K562 (cell line): ENCODE measurements around the gene ZPR1. TPM values are rescaled to one million over a fixed set of nuclear protein-coding genes. Genes with fewer than 3 reads are reported as not detected.

Source experiments
- ATAC-seq: fragments of 200-7000 bp; cut with Tn5 transposase; 3 replicates; pipeline ENCODE4 v1.9.1; 2020; ENCODE audit warnings: moderate library complexity
- BruUV-seq: library from RNA; stranded (reverse); fragments of 400-500 nt; replicated peaks from 2 replicates; lab custom pipeline; 2021; lab: Mats Ljungman, UMichigan
- CTCF ChIA-PET: fragments of 300-600 bp; formaldehyde crosslinking; extraction: SDS; loops from one replicate; lab custom pipeline; 2021; ENCODE audit warnings: low intra/inter-chr PET ratio; lab: Yijun Ruan, JAX
- POLR2A ChIA-PET: fragments of 300-600, 350-650 bp; sonication (Branson Sonifier 250); formaldehyde crosslinking; extraction: SDS; loops from one replicate; lab custom pipeline; 2021; ENCODE audit warnings: antibody characterized with exemption, inconsistent platforms; lab: Yijun Ruan, JAX
- DNase-seq, 4 experiments: peaks; one replicate each; pipeline versions ENCODE4 v3.0.0 to v3.0.0-alpha.2; 2011 to 2018; ENCODE audit warnings: low spot score in 3 of 4, mixed read lengths in 3 of 4; ENCODE audit errors: extremely low read depth in 1 of 4
- FAIRE-seq: peaks from 2 replicates; lab custom pipeline; 2011; peaks lifted over from hg19 to GRCh38; lab: Jason Lieb, UNC
- H2AFZ ChIP-seq: 2 replicates; pipeline ENCODE4 v1.6.0; 2011; ENCODE audit warnings: low read depth, low read length, control low read depth, inconsistent platforms
- H3K27ac ChIP-seq: fragments of 200-600 bp; 3 replicates; pipeline ENCODE4 v1.8.0; 2011; ENCODE audit warnings: low read depth, mild to moderate bottlenecking, control low read depth, inconsistent platforms, low read length, moderate library complexity, mixed read lengths; ENCODE audit errors: extremely low read depth
- H3K27me3 ChIP-seq, 2 experiments: fragments of 300-600 bp in 1 of 2; 2 replicates in 1 of 2; 3 replicates in 1 of 2; pipeline versions ENCODE4 v1.6.0 to v1.8.0; 2011; ENCODE audit warnings: inconsistent platforms in 2 of 2, low read length in 2 of 2, mild to moderate bottlenecking in 1 of 2, mixed read lengths in 1 of 2, moderate library complexity in 1 of 2; ENCODE audit not compliant: control insufficient read depth in 2 of 2, insufficient read depth in 2 of 2
- H3K36me3 ChIP-seq: fragments of 300-600 bp; 3 replicates; pipeline ENCODE4 v1.8.0; 2011; ENCODE audit warnings: mild to moderate bottlenecking, low read length, inconsistent platforms; ENCODE audit not compliant: control insufficient read depth, insufficient read depth
- H3K4me1 ChIP-seq, 2 experiments: fragments of 200-600 bp in 1 of 2; replicated peaks in 1 of 2; 2 replicates in 1 of 2; 3 replicates in 1 of 2; pipeline versions ENCODE4 v1.5.1 to v1.8.0; 2011; ENCODE audit warnings: inconsistent platforms in 2 of 2, low read length in 2 of 2, mild to moderate bottlenecking in 1 of 2, mixed read lengths in 1 of 2, moderate library complexity in 1 of 2; ENCODE audit not compliant: control insufficient read depth in 2 of 2, insufficient read depth in 2 of 2
- H3K4me2 ChIP-seq: 2 replicates; pipeline ENCODE4 v1.6.1; 2011; ENCODE audit warnings: low read length, control low read depth, inconsistent platforms, mixed read lengths; ENCODE audit not compliant: insufficient read depth
- H3K4me3 ChIP-seq: fragments of 200-600 bp; sonication (generic), shearing (Covaris generic); 2 replicates; pipeline ENCODE4 v1.5.1; 2016; ENCODE audit warnings: control low read depth, inconsistent platforms
- H3K79me2 ChIP-seq: fragments of 200-600 bp; 3 replicates; pipeline ENCODE4 v1.8.0; 2011; ENCODE audit warnings: low read length, inconsistent platforms; ENCODE audit not compliant: control insufficient read depth, insufficient read depth
- H3K9ac ChIP-seq, 2 experiments: 2 replicates each; pipeline versions ENCODE4 v1.6.0 to v1.6.1; 2011; ENCODE audit warnings: low read depth in 2 of 2, low read length in 2 of 2, control low read depth in 1 of 2, inconsistent platforms in 1 of 2, mild to moderate bottlenecking in 1 of 2, mixed read lengths in 1 of 2; ENCODE audit not compliant: insufficient read depth in 1 of 2
- H3K9me1 ChIP-seq: one replicate; pipeline ENCODE4 v1.6.0; 2011; ENCODE audit warnings: inconsistent platforms, mild to moderate bottlenecking, low read length, moderate library complexity; ENCODE audit not compliant: control insufficient read depth, insufficient read depth
- H3K9me3 ChIP-seq: replicated peaks from 2 replicates; pipeline ENCODE4 v1.5.1; 2011; ENCODE audit warnings: low read depth, low read length, inconsistent platforms; ENCODE audit not compliant: control insufficient read depth, insufficient read depth
- H4K20me1 ChIP-seq: replicated peaks from 2 replicates; pipeline ENCODE4 v1.6.1; 2011; ENCODE audit warnings: low read length, inconsistent platforms, mixed read lengths; ENCODE audit not compliant: control insufficient read depth, insufficient read depth
- NR2C1 ChIP-seq, 2 experiments: fragments of 450-650 bp; IDR thresholded peaks; 2 replicates each; pipeline ENCODE4 v1.6.1; 2017; ENCODE audit warnings: mild to moderate bottlenecking in 2 of 2, antibody characterized with exemption in 1 of 2, inconsistent platforms in 1 of 2, missing compliant biosample characterization in 1 of 2, missing genetic modification characterization in 1 of 2
- NR2C2 ChIP-seq, 2 experiments: fragments of 200-800 bp in 1 of 2; sonication (Bioruptor generic) in 1 of 2; sonication (generic) in 1 of 2; formaldehyde crosslinking in 1 of 2; IDR thresholded peaks; 2 replicates each; pipeline versions ENCODE4 v1.6.1 to v1.8.0; 2016 to 2022; ENCODE audit warnings: mild to moderate bottlenecking in 1 of 2, missing compliant biosample characterization in 1 of 2, missing genetic modification characterization in 1 of 2, missing genetic modification reagents in 1 of 2
- WGBS: fragments of 100-300 bp; shearing (Covaris generic); methylation state at CpG from one replicate; pipeline ENCODE4 v1.1.6; 2016; ENCODE audit warnings: low coverage, mixed read lengths; ENCODE audit not compliant: insufficient coverage; ENCODE audit errors: missing lambda C conversion rate; 5-methylcytosine and 5-hydroxymethylcytosine counted together
- in situ Hi-C: fragments of 300-500 bp; cut with MboI; formaldehyde crosslinking; loops from 4 replicates; pipeline ENCODE4 v1.15.0; 2018; ENCODE audit warnings: inconsistent platforms, mixed read lengths
- intact Hi-C: fragments of 100-400 bp; cut with micrococcal nuclease; formaldehyde crosslinking; loops from 2 replicates; pipeline ENCODE4 v1.14.2; 2022
- polyA plus RNA-seq, 8 experiments: library from polyadenylated mRNA; depleted of rRNA in 4 of 8; stranded (reverse) in 5 of 8; unstranded in 3 of 8; fragments of >200 nt; fragmentation: Nextera tagmentation in 2 of 8; fragmentation: Illumina TruSeq in 1 of 8; extraction: Ambion mirVana in 2 of 8; extraction: Trizol in 1 of 8; gene quantifications; 2 replicates each; pipeline versions ENCODE4 v1.2.1 to v1.2.3, GENCODE V29; 2011 to 2014; ENCODE audit warnings: inconsistent platforms in 1 of 8, missing spikeins in 1 of 8
- total RNA-seq, 7 experiments: library from RNA; depleted of rRNA in 6 of 7; stranded (reverse); fragments of >200 nt in 6 of 7; fragmentation: Illumina TruSeq in 2 of 7; extraction: Trizol in 2 of 7; gene quantifications; 2 replicates each; pipeline versions ENCODE4 v1.2.1 to v1.2.3, GENCODE V29; 2011 to 2021; ENCODE audit warnings: low replicate concordance in 1 of 7
- TF ChIP-seq, protein P1 (sequence below): fragments of 450-650 bp; formaldehyde crosslinking; conservative IDR thresholded peaks from 2 replicates; pipeline ENCODE4 v1.4.0; 2022; ENCODE audit warnings: mild to moderate bottlenecking, missing genetic modification characterization

The ZPR1 gene
- total and polyA plus RNA-seq, 9 of the 15 experiments (the other 6 are each of a cell fraction or from before 2014, with no cell fraction given) = 13.0 to 120 (median 83.8) TPM

GRCh38 chr11:116792144-116792868 lies 4.5 kb upstream of the ZPR1 start:
- POLR2A ChIA-PET = no interaction called here
- peaks cover 20 to 33% of the 10 kb centered on the region in 2 experiments for H3K4me1 ChIP-seq

More at GRCh38 chr11:116792144-116792868, 4.5 kb upstream of the ZPR1 start:
- TF ChIP-seq, protein P1, sequence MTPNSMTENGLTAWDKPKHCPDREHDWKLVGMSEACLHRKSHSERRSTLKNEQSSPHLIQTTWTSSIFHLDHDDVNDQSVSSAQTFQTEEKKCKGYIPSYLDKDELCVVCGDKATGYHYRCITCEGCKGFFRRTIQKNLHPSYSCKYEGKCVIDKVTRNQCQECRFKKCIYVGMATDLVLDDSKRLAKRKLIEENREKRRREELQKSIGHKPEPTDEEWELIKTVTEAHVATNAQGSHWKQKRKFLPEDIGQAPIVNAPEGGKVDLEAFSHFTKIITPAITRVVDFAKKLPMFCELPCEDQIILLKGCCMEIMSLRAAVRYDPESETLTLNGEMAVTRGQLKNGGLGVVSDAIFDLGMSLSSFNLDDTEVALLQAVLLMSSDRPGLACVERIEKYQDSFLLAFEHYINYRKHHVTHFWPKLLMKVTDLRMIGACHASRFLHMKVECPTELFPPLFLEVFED = no peak
- no peak for TF ChIP-seq NR2C2 (CRISPR knock-in tag; IDR thresholded peaks at IDR 0.05)
- TF ChIP-seq NR2C2 (tag; IDR thresholded peaks at IDR 0.05) = peak; percentile 18; the same call in 1 of the 2 replicates
- peak; percentile 40; the same call in 1 of the 2 replicates for TF ChIP-seq NR2C1 (IDR thresholded peaks at IDR 0.05)
- TF ChIP-seq NR2C1 (tag; IDR thresholded peaks at IDR 0.05) = peak; percentile 36; the same call in 1 of the 2 replicates
- TF ChIP-seq, all 486 proteins: peak for 2
- Histone ChIP-seq H3K79me2 (peaks cover 7% of the 10 kb centered on the region), H3K27me3 (no peaks in the 10 kb centered on the region), H4K20me1 (no peaks in the 10 kb centered on the region), H3K27ac (no peak overlapping the region), H3K36me3 (no peaks in the 10 kb centered on the region), H3K4me3 (no peak overlapping the region), H2AFZ (no peak overlapping the region), H3K9me3 (no peaks in the 10 kb centered on the region), H3K4me2 (no peak overlapping the region), H3K9me1 (no peaks in the 10 kb centered on the region), H3K9ac (no peak overlapping the region)
- FAIRE-seq (no peak), DNase-seq (no peak), ATAC-seq (no peak)
- BruUV-seq = no TSS peak
- in situ Hi-C loops = no loop called here
- 55% methylated on average over 8 of the region's 8 CpGs for WGBS
- CTCF ChIA-PET = interaction anchor here (1.4 to 2.7 kb wide), 2 partner anchors 314 to 434 kb away, joined by 4 to 11 read pairs; no protein-coding TSS in a partner anchor
- intact Hi-C loops = loop anchor here (5.0 kb wide), 1 partner anchor 435 kb away; no protein-coding TSS in a partner anchor
